Activated T-helper 1 cell treated with Interleukin-2 at 50 U/mL for 16 hours (primary cell): ENCODE measurements around the gene PRPF38B.
A peak's percentile ranks its signal among the peaks of the same experiment; 100 is the strongest.

Experiments
- DNase-seq: peaks from one replicate; pipeline ENCODE4 v3.0.0-alpha.2; 2020; ENCODE audit warnings: low read depth

PRPF38B gene

GRCh38 chr1:108717774-108718316 lies 25.7 kb downstream of the PRPF38B start:
- DNase-seq = no peak

GRCh38 chr1:108718927-108719655 lies 27.0 kb downstream of the PRPF38B start:
- DNase-seq = no peak

GRCh38 chr1:108719656-108720435 lies 27.7 kb downstream of the PRPF38B start:
- no peak for DNase-seq

- no peak for DNase-seq
Observed at GRCh38 chr1:108722292-108722691, 30.2 kb downstream of the PRPF38B start.

- no peak for DNase-seq
Observed at GRCh38 chr1:108725906-108726305, 33.8 kb downstream of the PRPF38B start.

- DNase-seq = no peak
Observed at GRCh38 chr1:108728327-108728923, 36.3 kb downstream of the PRPF38B start.

- no peak for DNase-seq
Observed at GRCh38 chr1:108729481-108729880, 37.4 kb downstream of the PRPF38B start.

- DNase-seq = no peak
Observed at GRCh38 chr1:108732398-108732797, 40.3 kb downstream of the PRPF38B start.

GRCh38 chr1:108734171-108734865 lies 42.2 kb downstream of the PRPF38B start:
- no peak for DNase-seq

- DNase-seq = no peak
Observed at GRCh38 chr1:108742253-108742652, 50.1 kb downstream of the PRPF38B start.

- no peak for DNase-seq
Observed at GRCh38 chr1:108745980-108746381, 53.9 kb downstream of the PRPF38B start.

GRCh38 chr1:108746382-108747170 lies 54.5 kb downstream of the PRPF38B start, which contains the start of gene STXBP3:
Gene STXBP3 (plus strand): TSS chr1:108746674. CDS start chr1:108746738, 64 bp downstream.
- peak; percentile 99 for DNase-seq

GRCh38 chr1:108747171-108747850 lies 55.2 kb downstream of the PRPF38B start:
- DNase-seq = no peak

GRCh38 chr1:108747898-108748297 lies 55.8 kb downstream of the PRPF38B start:
- no peak for DNase-seq

- DNase-seq = no peak
Observed at GRCh38 chr1:108749081-108749480, 57.0 kb downstream of the PRPF38B start.

- no peak for DNase-seq
Observed at GRCh38 chr1:108750476-108751181, 58.5 kb downstream of the PRPF38B start.
